Type B pancreatic cell (in vitro differentiated cells): Measurements from ENCODE around the gene KLK3. TPM values are rescaled to one million over a fixed set of nuclear protein-coding genes. Genes with fewer than 3 reads are reported as not detected.
"Not testable (repeated sequence)": the region's sequence is repeated elsewhere in the genome, so short reads cannot be mapped to it uniquely, and the experiment has no call there.

Source experiments
- DNase-seq: peaks from one replicate; pipeline ENCODE4 v3.0.0; 2021; ENCODE audit warnings: mixed read lengths; ENCODE audit not compliant: unreplicated experiment; ENCODE audit errors: extremely low spot score
- H3K27ac Mint-ChIP-seq: 2 replicates; pipeline ENCODE4 v1.8.0; 2021; ENCODE audit warnings: mild to moderate bottlenecking, mixed read lengths
- H3K27me3 Mint-ChIP-seq: 2 replicates; pipeline ENCODE4 v1.8.0; 2021; ENCODE audit warnings: mixed read lengths
- H3K36me3 Mint-ChIP-seq: 2 replicates; pipeline ENCODE4 v1.8.0; 2021; ENCODE audit warnings: mixed read lengths
- H3K4me1 Mint-ChIP-seq: one replicate; pipeline ENCODE4 v1.8.0; 2021; ENCODE audit warnings: mixed read lengths; ENCODE audit not compliant: unreplicated experiment
- H3K4me3 Mint-ChIP-seq: 2 replicates; pipeline ENCODE4 v1.8.0; 2021; ENCODE audit warnings: mild to moderate bottlenecking, mixed read lengths
- H3K9me3 Mint-ChIP-seq: 2 replicates; pipeline ENCODE4 v1.8.0; 2021; ENCODE audit warnings: mixed read lengths
- long read RNA-seq: library from polyadenylated mRNA; unstranded; transcript quantifications from one replicate; pipeline ENCODE4 v2.0.0, GENCODE V29; 2020
- total RNA-seq: library from RNA; stranded (reverse); gene quantifications from 2 replicates; pipeline ENCODE4 v1.2.1, GENCODE V29; 2021; ENCODE audit warnings: low replicate concordance
- TF ChIP-seq, protein P1 (sequence below): fragments of 200-600 bp; sonication (generic); conservative IDR thresholded peaks from 2 replicates; pipeline ENCODE4 v1.5.0; 2021; ENCODE audit warnings: antibody characterized with exemption, mild to moderate bottlenecking

Gene KLK3
- total RNA-seq: not detected in 2 replicates
- long read RNA-seq: 0 reads

GRCh38 chr19:50854636-50855410 lies at the start of gene KLK3:
KLK3 (plus strand) TSS chr19:50854915; CDS start chr19:50854956, 41 bp downstream.
- Mint-ChIP-seq H3K4me1 (peaks cover 7% of the 10 kb centered on the region), H3K4me3 (no peak within 1 kb of the TSS)
- TF ChIP-seq, protein P1, sequence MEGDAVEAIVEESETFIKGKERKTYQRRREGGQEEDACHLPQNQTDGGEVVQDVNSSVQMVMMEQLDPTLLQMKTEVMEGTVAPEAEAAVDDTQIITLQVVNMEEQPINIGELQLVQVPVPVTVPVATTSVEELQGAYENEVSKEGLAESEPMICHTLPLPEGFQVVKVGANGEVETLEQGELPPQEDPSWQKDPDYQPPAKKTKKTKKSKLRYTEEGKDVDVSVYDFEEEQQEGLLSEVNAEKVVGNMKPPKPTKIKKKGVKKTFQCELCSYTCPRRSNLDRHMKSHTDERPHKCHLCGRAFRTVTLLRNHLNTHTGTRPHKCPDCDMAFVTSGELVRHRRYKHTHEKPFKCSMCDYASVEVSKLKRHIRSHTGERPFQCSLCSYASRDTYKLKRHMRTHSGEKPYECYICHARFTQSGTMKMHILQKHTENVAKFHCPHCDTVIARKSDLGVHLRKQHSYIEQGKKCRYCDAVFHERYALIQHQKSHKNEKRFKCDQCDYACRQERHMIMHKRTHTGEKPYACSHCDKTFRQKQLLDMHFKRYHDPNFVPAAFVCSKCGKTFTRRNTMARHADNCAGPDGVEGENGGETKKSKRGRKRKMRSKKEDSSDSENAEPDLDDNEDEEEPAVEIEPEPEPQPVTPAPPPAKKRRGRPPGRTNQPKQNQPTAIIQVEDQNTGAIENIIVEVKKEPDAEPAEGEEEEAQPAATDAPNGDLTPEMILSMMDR: no peak

DNA sequence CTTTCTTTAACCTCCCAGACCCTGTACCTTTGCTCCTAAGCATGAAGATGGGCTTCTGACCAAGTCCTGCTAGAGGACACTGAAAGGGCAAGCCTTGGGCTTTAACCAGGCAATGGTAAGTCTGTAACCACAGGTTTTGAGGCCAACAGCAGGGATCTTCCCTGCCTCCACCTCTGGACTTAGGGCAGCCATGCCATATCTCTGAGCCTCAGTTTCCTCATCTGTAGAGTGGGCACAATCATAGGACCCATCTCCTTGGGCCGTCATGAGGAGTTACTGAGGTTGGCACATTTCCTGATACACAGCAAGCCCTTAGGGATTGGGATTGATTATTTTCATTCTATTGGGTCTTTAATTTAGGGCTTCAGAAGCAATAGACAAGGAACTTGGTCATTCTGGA lies 45.9 kb upstream of the KLK3 start:
- Mint-ChIP-seq H3K27ac (no peak overlapping the region), H3K4me3 (no peak overlapping the region), H3K9me3 (no peaks in the 10 kb centered on the region), H3K36me3 (peaks cover 4% of the 10 kb centered on the region), H3K4me1 (peaks cover 8% of the 10 kb centered on the region), H3K27me3 (peaks cover 42% of the 10 kb centered on the region)
- DNase-seq: no peak
- TF ChIP-seq, protein P1: no peak

More at GRCh38 chr19:50854636-50855410, at the start of gene KLK3:
- H3K27ac Mint-ChIP-seq: no peak within 1 kb of the TSS
- H3K27me3 Mint-ChIP-seq: peaks cover 69% of the 10 kb centered on the region
- no peak for DNase-seq
- no peaks in the 10 kb centered on the region for H3K9me3 Mint-ChIP-seq
- H3K36me3 Mint-ChIP-seq: no peaks in the 10 kb centered on the region

DNA sequence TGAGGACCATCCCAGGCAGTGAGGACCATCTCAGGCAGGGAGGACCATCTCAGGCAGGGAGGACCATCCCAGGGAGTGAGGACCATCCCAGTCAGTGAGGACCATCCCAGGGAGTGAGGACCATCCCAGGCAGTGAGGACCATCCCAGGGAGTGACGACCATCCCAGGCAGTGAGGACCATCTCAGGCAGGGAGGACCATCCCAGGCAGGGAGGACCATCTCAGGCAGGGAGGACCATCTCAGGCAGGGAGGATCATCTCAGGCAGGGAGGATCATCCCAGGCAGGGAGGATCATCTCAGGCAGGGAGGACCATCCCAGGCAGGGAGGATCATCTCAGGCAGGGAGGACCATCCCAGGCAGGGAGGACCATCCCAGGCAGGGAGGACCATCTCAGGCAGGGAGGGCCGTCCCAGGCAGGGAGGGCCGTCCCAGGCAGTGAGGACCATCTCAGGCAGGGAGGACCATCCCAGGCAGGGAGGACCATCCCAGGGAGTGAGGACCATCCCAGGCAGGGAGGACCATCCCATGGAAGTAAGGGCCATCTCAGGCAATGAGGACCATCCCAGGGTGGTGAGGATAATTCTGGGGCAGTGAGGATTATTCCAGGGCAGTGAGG lies 43.0 kb upstream of the KLK3 start:
- not testable (repeated sequence) for H3K36me3 Mint-ChIP-seq, H3K4me1 Mint-ChIP-seq, H3K4me3 Mint-ChIP-seq, H3K27ac Mint-ChIP-seq, H3K9me3 Mint-ChIP-seq, DNase-seq
- H3K27me3 Mint-ChIP-seq: peaks cover 67% of the 10 kb centered on the region

GRCh38 chr19:50812474-50812873 lies 42.2 kb upstream of the KLK3 start:
- Mint-ChIP-seq H3K36me3 (no peaks in the 10 kb centered on the region), H3K27ac (peak overlapping the region; percentile 2), H3K4me3 (no peak overlapping the region), H3K27me3 (peaks cover 67% of the 10 kb centered on the region), H3K9me3 (peaks cover 5% of the 10 kb centered on the region), H3K4me1 (no peaks in the 10 kb centered on the region)
- no peak for DNase-seq
- TF ChIP-seq, protein P1: no peak

DNA sequence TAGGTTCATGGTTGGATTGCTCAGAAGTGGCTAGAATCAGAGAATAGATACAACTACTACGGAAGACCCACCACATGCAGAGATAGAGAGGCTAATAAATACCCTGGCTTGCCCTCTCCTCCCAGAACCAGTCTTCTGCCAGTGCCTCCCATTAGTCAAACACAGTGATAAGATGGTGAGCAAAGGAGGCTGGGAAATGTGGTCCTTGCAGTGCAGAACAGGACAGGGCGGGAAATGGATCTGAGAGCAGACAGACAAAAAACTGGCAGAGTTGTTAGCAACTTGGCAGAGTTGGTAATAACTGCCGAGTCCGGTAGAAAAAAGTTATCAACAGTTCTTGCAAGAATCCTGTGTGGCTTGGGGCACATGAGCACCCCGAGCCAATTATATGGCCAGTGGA lies 39.8 kb upstream of the KLK3 start:
- no peak for DNase-seq
- Mint-ChIP-seq H3K4me1 (peaks cover 5% of the 10 kb centered on the region), H3K36me3 (no peaks in the 10 kb centered on the region), H3K4me3 (no peak overlapping the region), H3K27me3 (peaks cover 78% of the 10 kb centered on the region), H3K9me3 (peaks cover 5% of the 10 kb centered on the region), H3K27ac (no peak overlapping the region)
- TF ChIP-seq, protein P1: no peak

GRCh38 chr19:50815439-50815838 lies 39.3 kb upstream of the KLK3 start:
- DNase-seq: no peak
- H3K4me1 Mint-ChIP-seq: peaks cover 10% of the 10 kb centered on the region
- H3K36me3 Mint-ChIP-seq: no peaks in the 10 kb centered on the region
- TF ChIP-seq, protein P1: no peak
- H3K27ac Mint-ChIP-seq: no peak overlapping the region
- H3K27me3 Mint-ChIP-seq: peaks cover 81% of the 10 kb centered on the region
- peaks cover 5% of the 10 kb centered on the region for H3K9me3 Mint-ChIP-seq
- no peak overlapping the region for H3K4me3 Mint-ChIP-seq
